K562 (cell line): Measurements from ENCODE around the gene PACSIN2. TPM values are rescaled to one million over a fixed set of nuclear protein-coding genes. Genes with fewer than 3 reads are reported as not detected.

Source experiments
- ATAC-seq: fragments of 200-7000 bp; cut with Tn5 transposase; 3 replicates; pipeline ENCODE4 v1.9.1; 2020; ENCODE audit warnings: moderate library complexity
- BruUV-seq: library from RNA; stranded (reverse); fragments of 400-500 nt; replicated peaks from 2 replicates; lab custom pipeline; 2021; lab: Mats Ljungman, UMichigan
- CTCF ChIA-PET: fragments of 300-600 bp; formaldehyde crosslinking; extraction: SDS; loops from one replicate; lab custom pipeline; 2021; ENCODE audit warnings: low intra/inter-chr PET ratio; lab: Yijun Ruan, JAX
- POLR2A ChIA-PET: fragments of 300-600, 350-650 bp; sonication (Branson Sonifier 250); formaldehyde crosslinking; extraction: SDS; loops from one replicate; lab custom pipeline; 2021; ENCODE audit warnings: antibody characterized with exemption, inconsistent platforms; lab: Yijun Ruan, JAX
- DNase-seq, 4 experiments: peaks; one replicate each; pipeline versions ENCODE4 v3.0.0 to v3.0.0-alpha.2; 2011 to 2018; ENCODE audit warnings: low spot score in 3 of 4, mixed read lengths in 3 of 4; ENCODE audit errors: extremely low read depth in 1 of 4
- FAIRE-seq: peaks from 2 replicates; lab custom pipeline; 2011; peaks lifted over from hg19 to GRCh38; lab: Jason Lieb, UNC
- H2AFZ ChIP-seq: 2 replicates; pipeline ENCODE4 v1.6.0; 2011; ENCODE audit warnings: low read depth, low read length, control low read depth, inconsistent platforms
- H3K27ac ChIP-seq: fragments of 200-600 bp; 3 replicates; pipeline ENCODE4 v1.8.0; 2011; ENCODE audit warnings: low read depth, mild to moderate bottlenecking, control low read depth, inconsistent platforms, low read length, moderate library complexity, mixed read lengths; ENCODE audit errors: extremely low read depth
- H3K27me3 ChIP-seq, 2 experiments: fragments of 300-600 bp in 1 of 2; 2 replicates in 1 of 2; 3 replicates in 1 of 2; pipeline versions ENCODE4 v1.6.0 to v1.8.0; 2011; ENCODE audit warnings: inconsistent platforms in 2 of 2, low read length in 2 of 2, mild to moderate bottlenecking in 1 of 2, mixed read lengths in 1 of 2, moderate library complexity in 1 of 2; ENCODE audit not compliant: control insufficient read depth in 2 of 2, insufficient read depth in 2 of 2
- H3K36me3 ChIP-seq: fragments of 300-600 bp; 3 replicates; pipeline ENCODE4 v1.8.0; 2011; ENCODE audit warnings: mild to moderate bottlenecking, low read length, inconsistent platforms; ENCODE audit not compliant: control insufficient read depth, insufficient read depth
- H3K4me1 ChIP-seq, 2 experiments: fragments of 200-600 bp in 1 of 2; replicated peaks in 1 of 2; 2 replicates in 1 of 2; 3 replicates in 1 of 2; pipeline versions ENCODE4 v1.5.1 to v1.8.0; 2011; ENCODE audit warnings: inconsistent platforms in 2 of 2, low read length in 2 of 2, mild to moderate bottlenecking in 1 of 2, mixed read lengths in 1 of 2, moderate library complexity in 1 of 2; ENCODE audit not compliant: control insufficient read depth in 2 of 2, insufficient read depth in 2 of 2
- H3K4me2 ChIP-seq: 2 replicates; pipeline ENCODE4 v1.6.1; 2011; ENCODE audit warnings: low read length, control low read depth, inconsistent platforms, mixed read lengths; ENCODE audit not compliant: insufficient read depth
- H3K4me3 ChIP-seq: fragments of 200-600 bp; sonication (generic), shearing (Covaris generic); 2 replicates; pipeline ENCODE4 v1.5.1; 2016; ENCODE audit warnings: control low read depth, inconsistent platforms
- H3K79me2 ChIP-seq: fragments of 200-600 bp; 3 replicates; pipeline ENCODE4 v1.8.0; 2011; ENCODE audit warnings: low read length, inconsistent platforms; ENCODE audit not compliant: control insufficient read depth, insufficient read depth
- H3K9ac ChIP-seq, 2 experiments: 2 replicates each; pipeline versions ENCODE4 v1.6.0 to v1.6.1; 2011; ENCODE audit warnings: low read depth in 2 of 2, low read length in 2 of 2, control low read depth in 1 of 2, inconsistent platforms in 1 of 2, mild to moderate bottlenecking in 1 of 2, mixed read lengths in 1 of 2; ENCODE audit not compliant: insufficient read depth in 1 of 2
- H3K9me1 ChIP-seq: one replicate; pipeline ENCODE4 v1.6.0; 2011; ENCODE audit warnings: inconsistent platforms, mild to moderate bottlenecking, low read length, moderate library complexity; ENCODE audit not compliant: control insufficient read depth, insufficient read depth
- H3K9me3 ChIP-seq: replicated peaks from 2 replicates; pipeline ENCODE4 v1.5.1; 2011; ENCODE audit warnings: low read depth, low read length, inconsistent platforms; ENCODE audit not compliant: control insufficient read depth, insufficient read depth
- H4K20me1 ChIP-seq: replicated peaks from 2 replicates; pipeline ENCODE4 v1.6.1; 2011; ENCODE audit warnings: low read length, inconsistent platforms, mixed read lengths; ENCODE audit not compliant: control insufficient read depth, insufficient read depth
- AFF4 ChIP-seq: sonication (generic); formaldehyde crosslinking; IDR thresholded peaks from 2 replicates; pipeline ENCODE4 v1.8.0; 2023; ENCODE audit warnings: mild to moderate bottlenecking, missing genetic modification reagents
- BCL6 ChIP-seq: fragments of 250-450 bp; sonication (Bioruptor Pico); IDR thresholded peaks from 2 replicates; pipeline ENCODE4 v1.4.0; 2020
- ELF4 ChIP-seq: fragments of 450-650 bp; formaldehyde crosslinking; IDR thresholded peaks from 2 replicates; pipeline ENCODE4 v1.4.0; 2022; ENCODE audit warnings: missing genetic modification characterization
- HINFP ChIP-seq: fragments of 450-650 bp; conservative IDR thresholded peaks from 2 replicates; pipeline ENCODE4 v1.6.1; 2016; ENCODE audit warnings: missing genetic modification characterization, low read depth, mild to moderate bottlenecking, control low read depth, missing compliant biosample characterization
- HNRNPUL1 ChIP-seq: fragments of 200-400 bp; formaldehyde crosslinking; IDR thresholded peaks from 2 replicates; pipeline ENCODE4 v1.6.1; 2017; ENCODE audit warnings: low read length
- IRF9 ChIP-seq: fragments of 450-650 bp; IDR thresholded peaks from 2 replicates; pipeline ENCODE4 v1.6.1; 2016; ENCODE audit warnings: missing biosample characterization, missing genetic modification characterization
- KAT8 ChIP-seq: fragments of 450-650 bp; IDR thresholded peaks from 2 replicates; pipeline ENCODE4 v1.6.1; 2016; ENCODE audit warnings: low read depth, mild to moderate bottlenecking
- KDM2B ChIP-seq: fragments of 250-450 bp; sonication (Bioruptor Pico); IDR thresholded peaks from 2 replicates; pipeline ENCODE4 v1.8.0; 2021; ENCODE audit warnings: mild to moderate bottlenecking, moderate library complexity
- POLR2A ChIP-seq: fragments of 450-650 bp; conservative IDR thresholded peaks from 2 replicates; pipeline ENCODE4 v1.6.1; 2016
- SMC3 ChIP-seq: conservative IDR thresholded peaks from 2 replicates; pipeline ENCODE4 v1.6.1; 2011; ENCODE audit warnings: low read depth, low read length, improper control_type of control experiment; ENCODE audit not compliant: insufficient read depth
- ZBTB12 ChIP-seq: fragments of 250-450 bp; sonication (Bioruptor Pico); IDR thresholded peaks from 2 replicates; pipeline ENCODE4 v1.4.0; 2020
- ZBTB8A ChIP-seq: fragments of 450-650 bp; IDR thresholded peaks from 2 replicates; pipeline ENCODE4 v1.6.1; 2018; ENCODE audit warnings: mild to moderate bottlenecking, moderate library complexity; ENCODE audit not compliant: partially characterized antibody
- ZKSCAN3 ChIP-seq: fragments of 250-450 bp; sonication (Bioruptor Pico); IDR thresholded peaks from 2 replicates; pipeline ENCODE4 v1.4.0; 2020
- ZNF444 ChIP-seq: fragments of 250-450 bp; sonication (Bioruptor Pico); IDR thresholded peaks from 2 replicates; pipeline ENCODE4 v1.4.0; 2020; ENCODE audit warnings: mild to moderate bottlenecking, moderate library complexity
- ZNF696 ChIP-seq: fragments of 250-450 bp; sonication (Bioruptor Pico); conservative IDR thresholded peaks from 2 replicates; pipeline ENCODE4 v1.4.0; 2020; ENCODE audit warnings: mild to moderate bottlenecking, moderate library complexity
- WGBS: fragments of 100-300 bp; shearing (Covaris generic); methylation state at CpG from one replicate; pipeline ENCODE4 v1.1.6; 2016; ENCODE audit warnings: low coverage, mixed read lengths; ENCODE audit not compliant: insufficient coverage; ENCODE audit errors: missing lambda C conversion rate; 5-methylcytosine and 5-hydroxymethylcytosine counted together
- in situ Hi-C: fragments of 300-500 bp; cut with MboI; formaldehyde crosslinking; loops from 4 replicates; pipeline ENCODE4 v1.15.0; 2018; ENCODE audit warnings: inconsistent platforms, mixed read lengths
- intact Hi-C: fragments of 100-400 bp; cut with micrococcal nuclease; formaldehyde crosslinking; loops from 2 replicates; pipeline ENCODE4 v1.14.2; 2022
- polyA plus RNA-seq, 8 experiments: library from polyadenylated mRNA; depleted of rRNA in 4 of 8; stranded (reverse) in 5 of 8; unstranded in 3 of 8; fragments of >200 nt; fragmentation: Nextera tagmentation in 2 of 8; fragmentation: Illumina TruSeq in 1 of 8; extraction: Ambion mirVana in 2 of 8; extraction: Trizol in 1 of 8; gene quantifications; 2 replicates each; pipeline versions ENCODE4 v1.2.1 to v1.2.3, GENCODE V29; 2011 to 2014; ENCODE audit warnings: inconsistent platforms in 1 of 8, missing spikeins in 1 of 8
- total RNA-seq, 7 experiments: library from RNA; depleted of rRNA in 6 of 7; stranded (reverse); fragments of >200 nt in 6 of 7; fragmentation: Illumina TruSeq in 2 of 7; extraction: Trizol in 2 of 7; gene quantifications; 2 replicates each; pipeline versions ENCODE4 v1.2.1 to v1.2.3, GENCODE V29; 2011 to 2021; ENCODE audit warnings: low replicate concordance in 1 of 7

Gene PACSIN2
- total and polyA plus RNA-seq, 9 of the 15 experiments (the other 6 are each of a cell fraction or from before 2014, with no cell fraction given) = 0.45 to 45.1 (median 23.9) TPM

- no peak for TF ChIP-seq AFF4 (CRISPR knock-in tag)
- TF ChIP-seq, all 486 proteins: peak for 0
Measured at GRCh38 chr22:42979606-42980005, 35.3 kb downstream of the PACSIN2 start (continued).

- TF ChIP-seq ZBTB8A (no peak), IRF9 (tag) (no peak), SMC3 (no peak), POLR2A (no peak), ZKSCAN3 (CRISPR knock-in tag) (no peak), ZBTB12 (CRISPR knock-in tag) (no peak), KDM2B (CRISPR knock-in tag) (no peak), ELF4 (CRISPR knock-in tag) (no peak), KAT8 (no peak), ZNF444 (no peak), ZNF696 (CRISPR knock-in tag) (no peak), BCL6 (no peak), HINFP (no peak), HNRNPUL1 (no peak)
- Histone ChIP-seq H3K4me2 (no peak overlapping the region), H4K20me1 (peaks cover 9% of the 10 kb centered on the region; the same call in 1 of the 2 replicates), H3K27me3 (no peaks in the 10 kb centered on the region), H3K9ac (no peak overlapping the region), H3K4me1 (peaks cover 4 to 12% of the 10 kb centered on the region in 2 experiments), H3K9me1 (no peaks in the 10 kb centered on the region), H3K9me3 (no peaks in the 10 kb centered on the region), H3K79me2 (peaks cover 26% of the 10 kb centered on the region), H3K36me3 (no peaks in the 10 kb centered on the region), H2AFZ (no peak overlapping the region), H3K4me3 (no peak overlapping the region), H3K27ac (no peak overlapping the region)
- no peak for FAIRE-seq
- POLR2A ChIA-PET = no interaction called here
- no peak for DNase-seq
- no peak for ATAC-seq
- no TSS peak for BruUV-seq
- in situ Hi-C loops (no loop called here), intact Hi-C loops (loop anchor here (10.0 kb wide), 1 partner anchor 56 kb away; no protein-coding TSS in a partner anchor)
- WGBS = 69% methylated on average over 5 of the region's 5 CpGs
- CTCF ChIA-PET = no interaction called here
Measured at GRCh38 chr22:42978453-42979103, 36.4 kb downstream of the PACSIN2 start.
